GM19099 (cell line): ENCODE results near the gene RARRES2.

Experiments used
- POLR2A ChIP-seq: IDR thresholded peaks from 3 replicates; pipeline ENCODE4 v1.6.1; 2011; ENCODE audit warnings: low read depth; ENCODE audit not compliant: insufficient read length; ENCODE audit errors: extremely low read depth

The RARRES2 gene

GRCh38 chr7:150325110-150325611, 16.3 kb downstream of the RARRES2 start:
- no peak for TF ChIP-seq POLR2A

DNA sequence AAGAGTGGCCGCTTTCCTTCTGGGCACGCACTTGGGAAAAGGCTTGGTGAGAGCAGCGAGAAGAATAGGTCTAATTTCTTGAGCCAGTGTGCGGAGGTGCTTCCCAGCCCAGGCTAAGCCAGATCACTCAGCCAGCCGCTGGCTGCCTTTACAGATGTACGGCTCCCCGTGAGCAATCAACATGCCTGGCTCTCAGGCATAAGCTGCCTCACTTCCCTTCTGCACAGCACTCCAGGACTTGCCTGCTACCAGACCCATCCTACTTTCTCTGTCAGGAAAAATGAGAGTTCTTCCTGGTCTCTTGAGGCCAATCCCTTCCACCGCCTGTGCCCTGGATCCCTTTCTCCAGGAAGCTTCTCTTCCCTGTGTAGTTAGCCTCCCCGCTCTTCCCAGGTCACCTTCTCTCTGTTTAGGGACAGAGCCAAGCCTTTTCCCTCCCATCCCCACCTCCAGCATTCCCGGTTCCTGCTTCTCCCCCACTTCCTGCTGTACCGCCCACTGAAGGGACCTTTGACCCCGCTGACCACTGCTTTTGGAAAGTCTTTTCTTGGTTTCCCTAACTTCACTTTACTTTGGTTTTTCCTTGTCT, 17.0 kb downstream of the RARRES2 start:
- TF ChIP-seq POLR2A: no peak

- no peak for TF ChIP-seq POLR2A
These were observed 17.6 kb downstream of the RARRES2 start for GRCh38 chr7:150323682-150324372.

DNA sequence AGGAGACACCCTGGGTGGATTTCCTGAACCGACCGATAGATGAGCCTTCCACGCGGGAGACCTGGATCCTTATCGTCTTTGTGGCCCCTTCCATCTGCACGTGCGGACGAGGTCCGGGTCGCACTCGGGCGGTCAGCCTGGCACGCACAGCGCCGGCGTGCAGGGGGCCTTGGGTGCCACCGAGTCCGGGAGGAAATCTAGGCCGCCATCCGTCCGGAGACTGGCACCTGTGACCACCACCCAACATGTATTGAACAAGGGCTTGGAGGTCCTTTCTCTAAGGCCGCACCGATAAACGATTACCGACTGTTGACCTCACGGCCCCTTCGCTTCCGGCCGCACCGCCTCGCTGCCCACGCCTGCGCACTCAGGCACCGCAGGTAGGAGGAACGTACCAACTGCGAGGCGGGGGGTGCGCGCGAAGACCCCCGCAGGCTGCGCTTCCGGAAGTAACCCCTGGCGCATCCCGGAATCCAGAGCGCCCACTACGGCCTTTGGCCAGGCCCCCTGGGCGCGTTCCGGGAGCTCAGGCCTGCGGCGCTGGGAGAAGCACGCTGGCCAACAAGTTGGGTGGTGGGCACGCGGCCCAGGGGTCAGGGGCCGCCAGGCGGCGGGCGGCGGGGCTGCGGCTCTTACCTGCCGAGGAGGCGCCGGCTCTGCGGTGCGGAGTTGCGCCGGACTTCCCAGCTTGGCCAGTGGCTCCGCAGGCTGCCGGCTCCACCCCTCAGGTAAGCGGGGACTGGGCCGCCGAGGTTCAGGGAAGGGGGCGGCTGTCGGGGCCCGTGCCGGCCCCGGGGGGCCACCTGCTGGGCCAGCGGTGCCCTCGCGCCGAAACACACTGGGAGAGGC, 18.4 kb downstream of the RARRES2 start, which contains the start of the genes ACTR3C and LRRC61:
TSS of gene ACTR3C (minus strand) at position 713 of the 849 bp plus-strand sequence. CDS start 28,249 bp downstream, outside the sequence.
TSS of gene LRRC61 (plus strand) at position 523 of the 849 bp plus-strand sequence. CDS start 13,507 bp downstream, outside the sequence.
- peak; percentile 64 for TF ChIP-seq POLR2A

- TF ChIP-seq POLR2A: no peak
These were observed 19.2 kb downstream of the RARRES2 start for GRCh38 chr7:150322114-150322832.

GRCh38 chr7:150321788-150322113, 19.7 kb downstream of the RARRES2 start:
- no peak for TF ChIP-seq POLR2A

GRCh38 chr7:150317748-150318444, 23.5 kb downstream of the RARRES2 start:
- TF ChIP-seq POLR2A: no peak

DNA sequence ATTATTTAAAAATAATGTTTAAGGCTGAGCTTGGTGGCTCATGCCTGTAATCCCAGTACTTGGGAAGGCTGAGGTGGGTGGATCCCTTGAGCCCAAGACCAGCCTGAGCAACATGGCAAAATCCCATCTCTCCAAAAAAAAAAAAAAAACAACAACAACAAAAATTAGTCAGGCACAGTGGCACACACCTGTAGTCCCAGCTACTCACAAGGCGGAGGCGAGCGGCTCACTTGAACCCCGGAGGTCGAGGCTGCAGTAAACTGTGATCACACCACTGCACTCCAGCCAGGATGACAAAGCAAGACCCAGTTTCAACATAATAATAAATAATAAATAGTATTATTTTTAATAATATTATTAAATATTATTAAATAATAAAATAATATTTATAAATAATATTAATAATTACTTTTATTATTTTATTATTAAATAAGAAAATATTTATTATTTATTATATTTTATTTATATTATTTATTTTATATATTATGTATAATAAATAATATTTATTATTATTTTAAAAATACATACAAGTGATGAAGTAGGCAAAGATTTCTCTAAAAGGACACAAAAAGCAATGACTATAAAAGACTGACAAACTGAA, 26.7 kb downstream of the RARRES2 start:
- no peak for TF ChIP-seq POLR2A

DNA sequence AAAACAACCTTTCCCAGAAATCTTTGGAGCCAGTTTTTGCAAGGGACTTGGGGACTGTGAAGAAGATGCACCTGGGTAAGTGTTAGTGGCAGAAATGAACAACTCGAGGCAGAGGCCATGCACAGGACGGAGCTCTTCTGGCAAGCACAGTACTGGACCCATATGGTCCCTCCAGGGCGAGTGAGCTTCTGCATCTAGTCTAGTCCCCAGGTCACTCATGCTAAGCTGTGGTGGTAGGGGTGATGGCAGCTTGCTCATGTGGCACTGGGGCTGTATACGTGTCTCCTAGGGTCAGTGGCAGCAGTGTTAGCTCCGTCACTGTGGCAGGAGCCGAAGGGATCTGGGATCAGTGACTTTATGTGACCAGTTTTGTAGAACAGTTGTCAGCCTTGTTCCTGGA, 27.6 kb downstream of the RARRES2 start:
- TF ChIP-seq POLR2A: no peak

DNA sequence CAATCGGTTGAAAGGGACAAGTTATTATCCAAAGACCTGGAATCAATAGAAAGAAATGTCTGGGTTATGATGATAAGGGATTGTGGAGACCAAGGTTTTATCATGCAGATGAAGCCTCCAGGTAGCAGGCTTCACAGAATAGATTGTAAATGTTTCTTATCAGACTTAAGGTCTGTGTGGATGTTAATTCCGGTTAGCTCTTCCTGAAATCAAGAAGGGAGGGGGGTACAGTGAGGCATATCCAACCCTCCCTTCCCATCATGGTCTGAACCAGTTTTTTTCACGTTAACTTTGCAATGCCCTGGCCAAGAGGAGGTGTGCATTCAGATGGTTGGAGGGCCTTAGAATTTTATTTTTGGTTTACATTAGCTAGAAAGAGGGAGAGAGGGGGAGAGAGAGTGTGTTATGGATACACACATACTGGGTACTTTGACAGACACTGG, 28.0 kb downstream of the RARRES2 start:
- no peak for TF ChIP-seq POLR2A

DNA sequence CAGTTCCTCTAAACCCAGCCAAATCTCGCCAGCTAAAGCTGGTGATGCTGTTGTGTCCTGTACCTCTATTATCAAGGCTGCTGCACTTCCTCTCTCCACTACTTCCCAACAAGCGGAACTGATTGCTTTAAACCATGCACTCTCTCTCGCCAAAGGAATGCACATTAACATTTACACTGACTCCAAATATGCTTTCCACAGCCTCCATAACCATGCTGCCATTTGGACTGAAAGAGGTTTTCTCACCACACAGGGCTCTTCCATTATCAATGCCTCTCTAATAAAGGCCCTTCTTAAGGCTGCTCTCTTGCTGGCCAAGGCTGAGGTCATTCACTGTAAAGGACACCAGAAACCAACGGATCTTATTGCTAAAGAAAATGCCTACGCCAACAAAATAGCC, 29.7 kb downstream of the RARRES2 start:
- TF ChIP-seq POLR2A: no peak

DNA sequence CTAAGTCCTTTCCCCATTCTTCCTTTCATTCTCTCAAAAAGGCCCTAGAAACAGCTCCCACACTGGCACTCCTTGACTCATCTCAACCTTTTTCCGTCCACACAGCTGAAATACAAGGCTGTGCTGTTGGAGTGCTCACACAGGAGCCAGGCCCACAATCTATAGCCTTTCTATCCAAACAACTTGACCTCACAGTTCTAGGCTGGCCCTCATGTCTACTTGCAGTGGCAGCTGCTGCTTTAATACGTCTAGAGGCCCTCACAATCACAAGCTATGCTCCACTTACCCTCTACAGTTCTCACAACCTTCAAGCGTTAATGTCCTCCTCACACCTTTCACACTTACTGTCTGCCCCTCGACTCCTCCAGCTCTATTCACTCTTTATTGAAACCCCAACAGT, 30.3 kb downstream of the RARRES2 start:
- no peak for TF ChIP-seq POLR2A

GRCh38 chr7:150308575-150308974, 32.9 kb downstream of the RARRES2 start:
- no peak for TF ChIP-seq POLR2A

DNA sequence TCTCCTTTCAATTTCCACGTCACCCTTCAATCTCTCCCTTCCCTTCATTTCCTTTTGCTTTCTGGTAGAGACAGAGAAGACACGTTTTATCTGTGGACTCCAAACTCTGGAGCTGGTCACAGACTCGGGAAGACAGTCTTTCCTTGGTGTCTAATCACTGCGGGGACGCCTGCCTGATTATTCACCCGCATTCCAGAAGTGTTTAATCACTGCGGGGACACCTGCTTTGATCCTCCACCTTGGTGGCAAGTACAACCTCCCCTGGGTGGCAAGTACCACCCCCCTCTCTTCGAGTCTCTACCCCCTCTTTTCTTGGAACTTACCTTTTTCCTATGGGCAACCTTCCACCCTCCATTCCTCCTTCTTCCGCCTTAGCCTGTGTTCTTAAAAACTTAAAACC, 33.5 kb downstream of the RARRES2 start:
- no peak for TF ChIP-seq POLR2A
